ENCODE results near the gene LPAR1. TPM values are rescaled to one million over a fixed set of nuclear protein-coding genes. Genes with fewer than 3 reads are reported as not detected.
A peak's percentile ranks its signal among the peaks of the same experiment; 100 is the strongest.

The LPAR1 gene
- total RNA-seq, 1 donor from 2014 or later = 16.8 TPM

DNA sequence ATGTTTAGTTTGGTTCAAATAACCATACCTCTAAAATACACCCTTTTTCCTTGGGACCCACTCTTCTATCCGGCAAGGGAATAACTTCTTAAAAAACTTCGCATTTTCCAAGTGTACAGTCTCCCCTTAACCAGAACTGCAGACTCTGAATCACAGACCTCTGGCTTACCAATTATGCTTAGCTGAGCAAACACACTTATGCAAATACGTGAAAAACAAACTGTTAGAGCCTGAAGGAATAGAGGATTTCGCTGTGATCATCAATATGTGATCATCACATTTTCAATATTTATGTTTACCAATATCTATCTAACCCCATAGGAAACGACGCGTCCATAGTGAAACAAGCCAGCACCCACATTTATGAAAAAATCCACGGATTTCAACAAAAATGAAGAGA lies 1.3 kb downstream of the LPAR1 start:
- Histone ChIP-seq H3K36me3 (ENCODE audit: control insufficient read depth, insufficient read depth, low read length) (no peaks in the 10 kb centered on the region), H3K27me3 (ENCODE audit: control insufficient read depth, insufficient read depth, low read length) (no peaks in the 10 kb centered on the region), H3K4me3 (ENCODE audit: low read depth, low read length) (peak overlapping the region; percentile 80)
- TF ChIP-seq, protein P1, sequence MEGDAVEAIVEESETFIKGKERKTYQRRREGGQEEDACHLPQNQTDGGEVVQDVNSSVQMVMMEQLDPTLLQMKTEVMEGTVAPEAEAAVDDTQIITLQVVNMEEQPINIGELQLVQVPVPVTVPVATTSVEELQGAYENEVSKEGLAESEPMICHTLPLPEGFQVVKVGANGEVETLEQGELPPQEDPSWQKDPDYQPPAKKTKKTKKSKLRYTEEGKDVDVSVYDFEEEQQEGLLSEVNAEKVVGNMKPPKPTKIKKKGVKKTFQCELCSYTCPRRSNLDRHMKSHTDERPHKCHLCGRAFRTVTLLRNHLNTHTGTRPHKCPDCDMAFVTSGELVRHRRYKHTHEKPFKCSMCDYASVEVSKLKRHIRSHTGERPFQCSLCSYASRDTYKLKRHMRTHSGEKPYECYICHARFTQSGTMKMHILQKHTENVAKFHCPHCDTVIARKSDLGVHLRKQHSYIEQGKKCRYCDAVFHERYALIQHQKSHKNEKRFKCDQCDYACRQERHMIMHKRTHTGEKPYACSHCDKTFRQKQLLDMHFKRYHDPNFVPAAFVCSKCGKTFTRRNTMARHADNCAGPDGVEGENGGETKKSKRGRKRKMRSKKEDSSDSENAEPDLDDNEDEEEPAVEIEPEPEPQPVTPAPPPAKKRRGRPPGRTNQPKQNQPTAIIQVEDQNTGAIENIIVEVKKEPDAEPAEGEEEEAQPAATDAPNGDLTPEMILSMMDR (IDR thresholded peaks at IDR 0.05; ENCODE audit: insufficient read depth, low read length, severe bottlenecking) = no peak
- DNase-seq (ENCODE audit: low read depth) (peak; percentile 61), FAIRE-seq (no peak)

DNA sequence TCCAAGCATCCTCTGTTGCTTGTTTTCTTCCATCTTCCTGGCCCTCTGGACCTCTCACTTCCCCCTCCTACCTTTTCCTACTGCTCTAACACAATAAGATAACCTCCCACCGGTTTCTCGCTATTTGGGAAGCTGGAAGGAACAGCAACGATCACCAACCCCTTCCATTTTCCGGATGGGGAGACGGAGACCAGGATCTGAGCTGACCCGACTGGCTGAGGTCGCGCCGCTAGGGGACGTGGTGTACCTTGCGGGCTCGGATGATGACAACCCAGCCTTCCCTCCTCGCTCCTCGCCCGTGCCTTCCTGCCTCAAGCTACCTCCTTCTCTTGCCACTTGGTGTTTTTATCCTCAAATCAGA lies 1.9 kb downstream of the LPAR1 start:
- Histone ChIP-seq H3K36me3 (ENCODE audit: control insufficient read depth, insufficient read depth, low read length) (no peaks in the 10 kb centered on the region), H3K27me3 (ENCODE audit: control insufficient read depth, insufficient read depth, low read length) (no peaks in the 10 kb centered on the region), H3K4me3 (ENCODE audit: low read depth, low read length) (peak overlapping the region; percentile 80)
- DNase-seq (ENCODE audit: low read depth) (peak; percentile 56), FAIRE-seq (no peak)
- TF ChIP-seq, protein P1 (IDR thresholded peaks at IDR 0.05; ENCODE audit: insufficient read depth, low read length, severe bottlenecking) = peak; percentile 95

DNA sequence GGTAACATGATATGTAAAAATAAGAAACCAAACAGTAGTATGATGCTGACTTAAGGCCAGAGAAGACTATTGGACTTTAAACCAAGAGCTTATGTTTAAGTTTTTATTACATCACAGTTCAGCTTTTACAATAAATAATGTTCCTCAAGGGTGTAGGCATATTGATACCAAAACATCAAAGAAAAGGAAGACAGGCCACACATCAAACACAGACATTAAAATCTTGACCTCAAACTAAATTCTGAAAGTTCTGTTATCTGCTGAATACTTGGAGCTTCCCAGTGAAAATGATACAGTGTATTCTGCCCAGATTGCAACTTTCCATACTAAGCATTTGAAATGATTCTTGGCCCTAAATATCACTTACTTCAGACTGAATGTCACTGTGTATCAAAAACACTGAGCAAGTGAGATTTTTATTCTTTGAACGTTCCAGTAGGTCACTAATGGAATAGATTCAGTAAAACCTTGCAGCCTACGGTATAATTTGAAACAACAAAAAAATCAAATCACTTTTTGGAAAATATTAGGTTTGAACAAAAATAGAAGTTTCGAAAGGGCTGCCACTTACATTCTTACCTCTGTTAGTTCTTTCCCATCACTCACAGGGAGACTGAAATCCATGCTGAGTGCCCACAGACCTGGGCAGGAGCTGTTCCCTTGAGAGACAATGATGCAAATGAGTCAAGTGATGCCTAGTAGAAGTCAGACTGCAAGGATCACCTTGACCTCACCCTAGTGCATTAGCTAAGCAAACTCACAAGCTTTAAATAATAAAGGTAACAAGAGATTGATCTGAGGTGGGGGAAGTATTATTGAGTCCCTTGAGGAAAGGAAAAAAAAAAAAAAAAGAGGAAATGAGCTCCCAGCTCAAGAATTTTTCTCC lies 2.5 kb downstream of the LPAR1 start:
- TF ChIP-seq, protein P1 (IDR thresholded peaks at IDR 0.05; ENCODE audit: insufficient read depth, low read length, severe bottlenecking) = no peak
- DNase-seq (ENCODE audit: low read depth) = no peak
- H3K4me3 ChIP-seq (ENCODE audit: low read depth, low read length) = peak overlapping the region; percentile 80
- H3K27me3 ChIP-seq (ENCODE audit: control insufficient read depth, insufficient read depth, low read length) = no peaks in the 10 kb centered on the region
- H3K36me3 ChIP-seq (ENCODE audit: control insufficient read depth, insufficient read depth, low read length) = no peaks in the 10 kb centered on the region
- FAIRE-seq = no peak

DNA sequence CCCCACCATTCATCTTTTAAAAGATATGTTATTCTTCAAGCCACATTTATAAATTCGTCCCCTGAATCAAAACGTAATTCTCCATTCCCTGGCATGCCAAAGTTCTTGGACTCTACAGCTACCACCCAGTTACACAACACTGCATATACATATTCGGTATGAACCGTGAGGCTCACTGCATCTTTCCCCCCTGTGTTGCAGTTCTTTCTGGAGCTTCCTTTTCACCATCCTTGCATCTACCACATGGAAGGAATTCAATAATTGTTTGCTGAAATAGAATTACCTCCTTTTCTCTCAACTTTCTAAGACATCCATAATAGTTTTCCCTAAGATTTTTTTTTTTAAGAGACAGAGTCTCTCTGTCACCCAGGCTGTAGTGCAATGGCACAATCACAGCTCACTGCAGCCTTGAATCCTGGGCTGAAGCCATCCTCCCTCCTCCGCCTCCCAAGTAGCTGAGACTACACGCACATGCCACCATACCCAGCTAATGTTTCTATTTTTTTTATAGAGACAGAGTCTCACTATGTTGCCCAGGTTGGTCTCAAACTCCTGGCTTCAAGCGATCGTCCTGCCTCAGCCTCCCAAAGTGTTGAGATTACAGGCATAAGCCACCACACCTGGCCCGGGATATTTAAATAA lies 3.3 kb downstream of the LPAR1 start:
- TF ChIP-seq, protein P1 (IDR thresholded peaks at IDR 0.05; ENCODE audit: insufficient read depth, low read length, severe bottlenecking) = no peak
- DNase-seq (ENCODE audit: low read depth) = no peak
- Histone ChIP-seq H3K36me3 (ENCODE audit: control insufficient read depth, insufficient read depth, low read length) (no peaks in the 10 kb centered on the region), H3K4me3 (ENCODE audit: low read depth, low read length) (no peak overlapping the region), H3K27me3 (ENCODE audit: control insufficient read depth, insufficient read depth, low read length) (no peaks in the 10 kb centered on the region)
- no peak for FAIRE-seq

DNA sequence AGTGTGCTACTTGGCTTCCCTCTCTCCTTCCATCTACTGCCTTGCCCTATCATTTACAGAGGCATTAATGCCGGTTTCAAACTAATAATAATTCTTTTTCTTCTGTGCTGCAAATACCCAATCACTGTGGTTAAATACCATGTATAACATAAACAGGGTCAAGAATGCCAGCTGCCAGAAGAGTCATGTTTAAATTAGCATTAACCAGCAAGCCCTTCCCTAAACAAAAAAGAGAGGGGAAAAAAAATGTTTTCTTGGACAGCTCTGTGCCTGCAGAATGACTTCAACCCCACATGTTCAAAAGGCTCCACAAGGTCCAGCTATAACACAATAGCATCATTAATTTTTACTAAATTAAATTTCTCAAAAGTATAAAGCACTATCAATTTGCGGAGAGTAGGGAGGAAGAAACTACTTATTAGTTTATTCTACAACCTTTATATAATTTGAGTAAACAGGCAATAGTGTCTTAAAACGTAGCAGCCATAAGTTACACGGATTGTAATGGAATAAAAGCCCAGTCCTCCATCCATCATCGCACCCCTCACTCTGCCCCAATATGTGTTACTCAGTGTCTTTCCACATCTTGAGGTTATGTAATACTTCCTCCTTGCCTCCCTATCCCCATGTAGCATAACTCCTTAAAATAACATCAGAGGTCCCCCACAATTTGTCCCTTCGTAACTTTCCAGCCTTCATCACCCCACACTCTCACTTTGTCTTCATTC lies 3.9 kb downstream of the LPAR1 start:
- H3K4me3 ChIP-seq (ENCODE audit: low read depth, low read length) = no peak overlapping the region
- DNase-seq (ENCODE audit: low read depth) = no peak
- H3K27me3 ChIP-seq (ENCODE audit: control insufficient read depth, insufficient read depth, low read length) = no peaks in the 10 kb centered on the region
- TF ChIP-seq, protein P1 (IDR thresholded peaks at IDR 0.05; ENCODE audit: insufficient read depth, low read length, severe bottlenecking) = no peak
- no peaks in the 10 kb centered on the region for H3K36me3 ChIP-seq (ENCODE audit: control insufficient read depth, insufficient read depth, low read length)
- no peak for FAIRE-seq
